Cardiac fibroblast (primary cell): ENCODE data around the gene LIMCH1.

Source experiments
- DNase-seq, 2 donors: peaks; one replicate each; pipeline versions ENCODE4 v3.0.0 to v3.0.0-alpha.2; 2010; ENCODE audit warnings: low read depth in 2 of 2
- H3K4me3 ChIP-seq, 2 donors: replicated peaks in 1 of 2; 1 replicate in 1 of 2; 2 replicates in 1 of 2; pipeline ENCODE4 v1.5.1; 2011; ENCODE audit warnings: low read depth in 2 of 2, low read length in 2 of 2, mild to moderate bottlenecking in 2 of 2, moderate library complexity in 1 of 2
- CTCF ChIP-seq: IDR thresholded peaks from one replicate; pipeline ENCODE4 v1.5.1; 2011; ENCODE audit warnings: low read depth, mild to moderate bottlenecking, low read length, inconsistent platforms

Gene LIMCH1

GRCh38 chr4:41746440-41747229 is 208.7 kb downstream of the LIMCH1 start:
- DNase-seq, result no peak
- H3K4me3 ChIP-seq, result no peak overlapping the region
- no peak for TF ChIP-seq CTCF

GRCh38 chr4:41747230-41748055 is 209.5 kb downstream of the LIMCH1 start:
- no peak for TF ChIP-seq CTCF
- DNase-seq, result no peak
- H3K4me3 ChIP-seq, result no peak overlapping the region

DNA sequence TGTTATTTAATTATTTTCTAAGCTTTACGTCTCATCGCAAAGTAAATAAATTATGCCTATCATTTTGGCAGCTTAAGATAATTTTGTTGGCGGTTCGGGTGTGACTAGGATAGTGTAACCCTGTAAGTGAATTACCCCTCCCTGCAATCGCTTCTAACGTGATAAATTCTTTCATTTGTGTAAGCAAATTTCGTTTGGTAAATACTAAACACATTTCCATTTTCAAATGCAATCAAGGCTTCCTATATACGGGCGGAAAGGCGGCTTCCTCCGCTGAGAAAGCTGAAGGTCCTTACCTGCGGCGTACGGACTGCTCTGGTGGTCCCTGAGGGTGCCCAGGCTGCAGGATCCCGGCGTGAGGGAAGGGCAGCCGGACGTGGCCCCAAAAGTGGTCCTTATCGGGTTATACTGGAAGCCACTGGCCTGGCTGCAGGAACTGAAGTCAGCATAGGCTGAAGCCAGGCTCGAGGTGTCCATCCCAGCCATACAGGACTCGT is 210.2 kb downstream of the LIMCH1 start:
- H3K4me3 ChIP-seq, result no peak overlapping the region
- TF ChIP-seq CTCF, result no peak
- no peak for DNase-seq

GRCh38 chr4:41748571-41749475 is 210.9 kb downstream of the LIMCH1 start, which contains the start of gene PHOX2B:
TSS of gene PHOX2B (minus strand) at chr4:41748725. CDS start at chr4:41748610, 115 bp downstream.
- no peak within 1 kb of the TSS for H3K4me3 ChIP-seq
- DNase-seq, result no peak
- no peak for TF ChIP-seq CTCF

- DNase-seq, result no peak
Observed at GRCh38 chr4:41749631-41750039, 211.7 kb downstream of the LIMCH1 start.

More at GRCh38 chr4:41749631-41750039, 211.7 kb downstream of the LIMCH1 start:
- no peak overlapping the region for H3K4me3 ChIP-seq
- TF ChIP-seq CTCF, result no peak
